Measurements from ENCODE around the gene PRKCE. TPM values are rescaled to one million over a fixed set of nuclear protein-coding genes. Genes with fewer than 3 reads are reported as not detected.

PRKCE gene
- total and polyA plus RNA-seq, 2 experiments from 2014 or later, result 0.94 to 1.2 TPM

GRCh38 chr2:45851111-45851510 lies 199.6 kb downstream of the PRKCE start:
- Mint-ChIP-seq H3K9me3 (no peaks in the 10 kb centered on the region), H3K27me3 (ENCODE audit: insufficient read depth, low read depth, poor library complexity) (peaks cover 5% of the 10 kb centered on the region), H3K27ac (no peak overlapping the region), H3K36me3 (ENCODE audit: low read depth) (no peaks in the 10 kb centered on the region), H3K4me1 (peaks cover 8% of the 10 kb centered on the region; the same call in 2 of the 3 replicates), H3K4me3 (no peak overlapping the region)
- H3K4me2 ChIP-seq, result no peak overlapping the region
- H3K9me2 ChIP-seq (ENCODE audit: insufficient read depth), result 0 out of 2 replicates have a peak, but pooled peaks cover 5% of the 10 kb centered on the region
- H3K79me2 ChIP-seq (replicated peaks; ENCODE audit: insufficient read depth), result no peaks in the 10 kb centered on the region
- no peak for DNase-seq (ENCODE audit: low spot score)
- no peak overlapping the region for H3K27ac ChIP-seq (ENCODE audit: low read depth)
- H3F3A ChIP-seq (replicated peaks; ENCODE audit: low read depth), result no peaks in the 10 kb centered on the region
- no peaks in the 10 kb centered on the region for H3K36me3 ChIP-seq (ENCODE audit: insufficient read depth)
- H3K4me1 ChIP-seq (ENCODE audit: insufficient read depth), result no peaks in the 10 kb centered on the region
- no peak overlapping the region for H2AFZ ChIP-seq
- no peak for ATAC-seq
- H4K20me1 ChIP-seq (replicated peaks; ENCODE audit: insufficient read depth), result no peaks in the 10 kb centered on the region
- H3K4me3 ChIP-seq, result no peak overlapping the region
- H3K27me3 ChIP-seq (ENCODE audit: insufficient read depth), result no peaks in the 10 kb centered on the region
- TF ChIP-seq ETS1 (IDR thresholded peaks at IDR 0.05), result no peak
- no peak for TF ChIP-seq NANOG (IDR thresholded peaks at IDR 0.05; ENCODE audit: borderline replicate concordance)
- TF ChIP-seq REST (IDR thresholded peaks at IDR 0.05; ENCODE audit: unreplicated experiment), result no peak
- TF ChIP-seq ZNF331 (CRISPR knock-in tag; IDR thresholded peaks at IDR 0.05; ENCODE audit: low read depth), result no peak
- no peak for TF ChIP-seq POLR2AphosphoS5 (IDR thresholded peaks at IDR 0.05; ENCODE audit: low read depth)
- no peak for TF ChIP-seq CREB1 (CRISPR knock-in tag; IDR thresholded peaks at IDR 0.05; ENCODE audit: low read depth)

GRCh38 chr2:45851576-45852304 lies 200.3 kb downstream of the PRKCE start:
- ATAC-seq, result no peak
- Histone ChIP-seq H3K9me2 (ENCODE audit: insufficient read depth) (0 out of 2 replicates have a peak, but pooled peaks cover 5% of the 10 kb centered on the region), H3K27me3 (ENCODE audit: insufficient read depth) (no peaks in the 10 kb centered on the region), H3K4me2 (no peak overlapping the region), H3K79me2 (replicated peaks; ENCODE audit: insufficient read depth) (no peaks in the 10 kb centered on the region), H3K27ac (ENCODE audit: low read depth) (no peak overlapping the region), H3K36me3 (ENCODE audit: insufficient read depth) (no peaks in the 10 kb centered on the region), H4K20me1 (replicated peaks; ENCODE audit: insufficient read depth) (no peaks in the 10 kb centered on the region), H3K4me1 (ENCODE audit: insufficient read depth) (no peaks in the 10 kb centered on the region), H3F3A (replicated peaks; ENCODE audit: low read depth) (no peaks in the 10 kb centered on the region), H3K4me3 (no peak overlapping the region), H2AFZ (no peak overlapping the region)
- H3K4me1 Mint-ChIP-seq, result peaks cover 8% of the 10 kb centered on the region; the same call in 2 of the 3 replicates
- no peak overlapping the region for H3K4me3 Mint-ChIP-seq
- no peaks in the 10 kb centered on the region for H3K9me3 Mint-ChIP-seq
- H3K36me3 Mint-ChIP-seq (ENCODE audit: low read depth), result no peaks in the 10 kb centered on the region
- no peak for DNase-seq (ENCODE audit: low spot score)
- H3K27ac Mint-ChIP-seq, result no peak overlapping the region
- peaks cover 3% of the 10 kb centered on the region for H3K27me3 Mint-ChIP-seq (ENCODE audit: insufficient read depth, low read depth, poor library complexity)
- TF ChIP-seq POLR2AphosphoS5 (IDR thresholded peaks at IDR 0.05; ENCODE audit: low read depth) (no peak), ZNF462 (CRISPR knock-in tag; IDR thresholded peaks at IDR 0.05) (no peak), EZH2 (IDR thresholded peaks at IDR 0.05; ENCODE audit: low read depth, unreplicated experiment) (no peak), CREB1 (CRISPR knock-in tag; IDR thresholded peaks at IDR 0.05; ENCODE audit: low read depth) (no peak), ZNF331 (CRISPR knock-in tag; IDR thresholded peaks at IDR 0.05; ENCODE audit: low read depth) (no peak), EZH2phosphoT487 (IDR thresholded peaks at IDR 0.05; ENCODE audit: unreplicated experiment) (no peak), NANOG (IDR thresholded peaks at IDR 0.05; ENCODE audit: borderline replicate concordance) (no peak), STAT1 (IDR thresholded peaks at IDR 0.05; ENCODE audit: unreplicated experiment) (no peak)
